HG02588 (cell line): Measurements from ENCODE around the gene ZNF407.
"Not testable (repeated sequence)": the region's sequence is repeated elsewhere in the genome, so short reads cannot be mapped to it uniquely, and the experiment has no call there.

Source experiments
- ATAC-seq: cut with Tn5 transposase; IDR thresholded peaks from one replicate; pipeline ENCODE4 v1.9.1; 2021; ENCODE audit warnings: mild to moderate bottlenecking, moderate library complexity; ENCODE audit not compliant: unreplicated experiment

The ZNF407 gene, protein sequence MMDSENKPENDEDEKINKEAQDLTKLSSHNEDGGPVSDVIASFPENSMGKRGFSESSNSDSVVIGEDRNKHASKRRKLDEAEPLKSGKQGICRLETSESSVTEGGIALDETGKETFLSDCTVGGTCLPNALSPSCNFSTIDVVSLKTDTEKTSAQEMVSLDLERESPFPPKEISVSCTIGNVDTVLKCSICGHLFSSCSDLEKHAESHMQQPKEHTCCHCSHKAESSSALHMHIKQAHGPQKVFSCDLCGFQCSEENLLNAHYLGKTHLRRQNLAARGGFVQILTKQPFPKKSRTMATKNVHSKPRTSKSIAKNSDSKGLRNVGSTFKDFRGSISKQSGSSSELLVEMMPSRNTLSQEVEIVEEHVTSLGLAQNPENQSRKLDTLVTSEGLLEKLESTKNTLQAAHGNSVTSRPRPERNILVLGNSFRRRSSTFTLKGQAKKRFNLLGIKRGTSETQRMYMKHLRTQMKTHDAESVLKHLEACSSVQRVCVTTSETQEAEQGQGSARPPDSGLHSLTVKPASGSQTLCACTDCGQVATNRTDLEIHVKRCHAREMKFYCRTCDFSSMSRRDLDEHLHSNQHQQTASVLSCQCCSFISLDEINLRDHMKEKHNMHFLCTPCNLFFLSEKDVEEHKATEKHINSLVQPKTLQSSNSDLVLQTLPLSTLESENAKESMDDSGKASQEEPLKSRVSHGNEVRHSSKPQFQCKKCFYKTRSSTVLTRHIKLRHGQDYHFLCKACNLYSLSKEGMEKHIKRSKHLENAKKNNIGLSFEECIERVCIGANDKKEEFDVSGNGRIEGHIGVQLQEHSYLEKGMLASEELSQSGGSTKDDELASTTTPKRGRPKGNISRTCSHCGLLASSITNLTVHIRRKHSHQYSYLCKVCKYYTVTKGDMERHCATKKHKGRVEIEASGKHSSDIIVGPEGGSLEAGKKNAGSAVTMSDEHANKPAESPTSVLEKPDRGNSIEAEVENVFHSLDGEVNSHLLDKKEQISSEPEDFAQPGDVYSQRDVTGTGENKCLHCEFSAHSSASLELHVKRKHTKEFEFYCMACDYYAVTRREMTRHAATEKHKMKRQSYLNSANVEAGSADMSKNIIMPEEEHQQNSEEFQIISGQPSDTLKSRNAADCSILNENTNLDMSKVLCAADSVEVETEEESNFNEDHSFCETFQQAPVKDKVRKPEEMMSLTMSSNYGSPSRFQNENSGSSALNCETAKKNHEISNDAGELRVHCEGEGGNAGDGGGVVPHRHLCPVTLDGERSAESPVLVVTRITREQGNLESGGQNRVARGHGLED (N-terminal part only)

DNA sequence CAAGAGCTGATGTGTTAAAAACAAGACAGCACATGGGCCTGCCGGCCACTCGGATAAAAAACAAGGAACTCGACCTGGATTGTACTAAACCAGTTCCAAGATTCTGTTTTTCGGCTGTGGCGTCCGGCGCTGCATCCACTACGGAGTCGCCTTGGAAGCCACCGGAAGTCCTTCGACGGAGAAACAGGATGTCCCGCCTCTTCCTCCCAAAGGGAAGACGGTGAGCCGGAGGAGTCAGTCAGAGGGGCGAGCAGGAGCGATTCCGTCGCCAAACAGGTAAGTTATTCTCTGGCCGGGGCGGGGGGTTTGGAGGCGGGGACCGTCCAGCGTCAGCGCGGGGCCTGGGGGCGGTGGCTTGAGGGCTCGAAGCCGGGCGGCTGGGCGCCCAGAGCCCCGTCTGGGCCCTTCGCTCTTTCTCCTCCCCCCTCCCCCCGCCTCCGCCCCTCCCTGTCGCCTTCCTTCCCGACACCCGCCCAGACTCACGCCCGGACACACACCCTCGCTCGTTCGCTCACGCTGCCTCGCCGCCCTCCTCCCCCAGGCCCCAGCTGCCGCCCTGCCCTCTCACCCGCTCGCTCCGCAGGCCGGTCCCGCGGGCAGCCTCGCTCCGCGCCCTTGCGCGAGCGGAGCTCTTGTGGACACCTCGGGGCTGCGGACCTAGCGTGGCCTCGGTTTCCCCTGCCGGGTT, at the start of gene ZNF407:
Gene ZNF407, plus strand, starts transcription at position 209 of the 688 bp plus-strand sequence. CDS start 33,150 bp downstream, outside the sequence.
- peak; percentile 71 for ATAC-seq

- ATAC-seq = no peak
Observed at GRCh38 chr18:74549591-74550104, 48.0 kb upstream of the ZNF407 start.

DNA sequence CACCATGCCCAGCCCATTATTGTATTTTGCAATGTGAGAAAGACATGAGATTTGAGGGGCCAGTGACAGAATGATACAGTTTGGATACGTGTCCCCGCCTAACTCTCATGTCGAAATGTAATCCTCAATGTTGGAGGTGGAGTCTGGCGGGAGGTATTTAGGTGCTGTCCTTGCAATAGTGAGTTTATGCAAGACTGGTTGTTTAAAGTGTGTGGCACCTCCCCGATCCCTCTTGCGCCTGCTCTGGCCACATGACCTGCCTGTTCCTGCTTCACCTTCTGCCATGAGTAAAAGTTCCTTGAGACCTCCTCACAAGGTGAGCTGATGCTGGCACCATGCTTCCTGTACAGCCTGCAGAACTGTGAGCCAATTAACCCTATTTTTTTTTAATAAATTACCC, 46.8 kb upstream of the ZNF407 start:
- no peak for ATAC-seq

DNA sequence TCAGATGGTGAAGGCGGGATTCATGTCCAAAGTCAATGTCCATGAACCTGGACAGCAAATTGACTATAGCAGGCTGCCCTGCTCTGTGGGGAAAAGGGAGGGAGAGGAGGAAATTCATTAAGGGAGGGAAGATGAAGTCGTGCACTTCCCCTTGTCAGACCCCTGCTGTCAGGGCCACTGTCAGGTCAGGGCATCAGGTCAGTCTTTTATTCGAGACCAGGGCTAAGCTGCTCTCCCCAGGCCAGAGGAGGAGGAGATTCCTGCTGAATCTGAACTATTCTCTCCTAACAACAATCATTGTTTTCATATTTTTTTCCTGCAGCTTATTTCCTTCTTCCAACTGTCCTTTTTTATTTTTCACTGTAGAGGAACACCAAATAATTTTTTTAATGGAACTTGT, 46.2 kb upstream of the ZNF407 start:
- ATAC-seq = no peak

- ATAC-seq = peak; percentile 98
Observed at GRCh38 chr18:74551936-74552555, 45.6 kb upstream of the ZNF407 start.

GRCh38 chr18:74556126-74556525, 41.5 kb upstream of the ZNF407 start:
- no peak for ATAC-seq

DNA sequence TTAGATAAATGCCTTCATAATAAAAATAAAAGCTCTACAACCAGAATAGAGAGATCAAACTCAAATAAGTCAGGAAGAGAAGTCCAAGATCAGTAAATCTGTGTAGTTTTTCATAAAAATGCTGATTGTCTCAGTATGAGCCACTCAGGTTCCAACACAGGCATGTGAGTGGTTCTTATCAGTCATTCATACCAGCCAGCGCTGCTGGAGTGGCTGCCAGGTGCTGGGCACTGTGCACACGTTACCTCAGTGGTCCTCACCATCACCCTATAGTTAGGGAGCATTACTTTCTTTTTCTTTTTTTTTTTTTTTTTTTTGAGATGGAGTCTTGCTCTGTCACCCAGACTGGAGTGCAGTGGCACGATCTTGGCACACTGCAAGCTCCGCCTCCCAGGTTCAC, 39.6 kb upstream of the ZNF407 start:
- no peak for ATAC-seq

DNA sequence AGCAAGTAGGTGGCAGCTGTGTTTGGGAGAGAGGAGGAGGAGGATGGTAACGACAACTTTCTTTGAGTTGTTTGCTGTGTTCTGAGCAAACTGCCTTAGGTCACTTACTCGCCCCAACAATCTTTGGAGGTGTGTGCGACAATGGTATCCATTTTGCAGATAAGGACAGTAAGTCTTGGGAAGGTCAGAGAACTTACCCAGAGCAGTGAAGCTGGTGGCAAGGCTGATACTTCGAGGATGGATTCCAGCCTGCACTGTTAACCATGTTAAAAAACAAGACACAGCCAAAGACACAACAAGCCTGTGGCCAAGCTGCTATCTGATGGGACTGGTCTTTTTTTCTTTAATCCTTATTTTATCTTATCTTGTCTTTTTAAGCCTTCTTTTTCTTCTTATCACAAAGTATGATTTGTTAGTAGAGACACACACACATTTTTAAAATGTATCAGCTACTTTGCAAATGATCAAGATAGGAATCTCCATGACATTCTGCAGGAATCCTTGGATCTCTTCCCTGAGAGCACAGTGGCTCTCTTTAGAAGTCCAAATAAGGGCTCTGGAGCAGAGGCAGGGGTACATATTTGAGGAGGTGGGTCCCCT, 35.4 kb upstream of the ZNF407 start:
- no peak for ATAC-seq

GRCh38 chr18:74562775-74563174, 34.9 kb upstream of the ZNF407 start:
- ATAC-seq = no peak

DNA sequence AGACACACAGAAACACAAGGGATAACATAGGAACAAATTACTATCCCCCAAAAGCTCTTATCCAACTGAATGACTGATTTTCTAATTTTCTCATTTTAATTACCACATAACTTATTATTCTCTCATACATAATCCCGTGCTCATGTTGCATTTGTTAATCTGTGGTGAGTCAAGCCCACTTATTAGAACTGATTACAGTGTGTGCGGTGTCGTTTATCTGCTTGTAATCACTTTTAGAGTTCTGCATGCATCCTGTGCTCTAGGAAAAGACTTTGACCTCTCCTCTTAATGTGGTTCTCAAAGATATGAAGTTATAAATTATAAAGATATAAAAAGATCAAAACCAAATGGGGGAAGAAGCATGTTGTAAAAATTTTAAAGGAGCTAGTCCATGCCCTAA, 33.7 kb upstream of the ZNF407 start:
- ATAC-seq = no peak

- ATAC-seq = not testable (repeated sequence)
Observed at GRCh38 chr18:74565164-74565563, 32.5 kb upstream of the ZNF407 start.

DNA sequence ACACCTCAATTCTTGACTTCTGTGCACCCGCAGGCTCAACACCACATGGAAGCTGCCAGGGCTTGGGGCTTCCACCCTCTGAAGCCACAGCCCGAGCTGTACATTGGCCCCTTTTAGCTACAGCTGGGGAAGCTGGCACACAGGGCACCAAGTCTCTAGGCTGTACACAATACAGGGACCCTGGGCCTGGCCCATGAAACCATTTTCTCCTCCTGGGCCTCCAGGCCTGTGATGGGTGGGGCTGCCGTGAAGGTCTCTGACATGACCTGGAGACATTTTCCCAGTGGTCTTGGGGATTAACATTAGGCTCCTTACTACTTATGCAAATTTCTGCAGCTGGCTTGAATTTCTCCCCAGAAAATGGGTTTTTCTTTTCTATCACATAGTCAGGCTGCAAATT, 31.7 kb upstream of the ZNF407 start:
- ATAC-seq = not testable (repeated sequence)

DNA sequence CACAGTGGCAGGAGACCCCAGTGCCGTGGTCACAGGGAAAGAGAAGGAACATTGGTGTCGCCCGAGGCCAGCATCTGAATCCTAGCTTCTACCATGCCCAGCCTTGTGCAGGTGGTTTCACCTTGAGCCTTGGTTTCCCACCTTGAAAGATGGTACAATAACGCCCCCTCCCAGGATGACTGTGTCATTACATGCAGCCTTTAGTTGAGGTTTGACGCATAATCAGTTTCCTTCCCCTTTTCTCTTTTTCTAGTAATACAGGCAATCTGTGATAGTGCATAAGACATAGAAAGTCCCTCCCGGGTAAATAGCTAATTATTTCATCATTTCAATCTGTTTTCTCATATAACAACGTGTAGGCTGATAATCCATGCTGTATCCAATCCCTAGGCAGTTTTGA, 29.8 kb upstream of the ZNF407 start:
- no peak for ATAC-seq

- ATAC-seq = no peak
Observed at GRCh38 chr18:74569401-74569800, 28.3 kb upstream of the ZNF407 start.

GRCh38 chr18:74570266-74570665, 27.4 kb upstream of the ZNF407 start:
- no peak for ATAC-seq

- ATAC-seq = no peak
Observed at GRCh38 chr18:74571895-74572680, 25.6 kb upstream of the ZNF407 start.

DNA sequence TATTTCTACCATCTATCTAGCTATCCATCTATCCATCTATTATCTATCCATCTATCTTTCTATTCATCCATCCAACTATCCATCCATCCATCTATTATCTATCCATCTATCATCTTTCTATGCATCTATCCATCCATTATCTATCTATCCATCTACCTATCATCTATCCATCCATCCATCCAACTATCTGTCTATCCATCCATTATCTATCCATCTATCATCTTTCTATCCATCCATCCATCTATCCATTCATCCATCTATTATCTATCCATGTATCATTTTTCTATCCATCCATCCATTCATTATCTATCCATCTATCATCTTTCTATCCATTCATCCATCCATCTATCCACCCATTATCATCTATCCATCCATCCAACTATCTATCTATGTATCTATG, 24.6 kb upstream of the ZNF407 start:
- no peak for ATAC-seq

- no peak for ATAC-seq
Observed at GRCh38 chr18:74574916-74575315, 22.8 kb upstream of the ZNF407 start.

DNA sequence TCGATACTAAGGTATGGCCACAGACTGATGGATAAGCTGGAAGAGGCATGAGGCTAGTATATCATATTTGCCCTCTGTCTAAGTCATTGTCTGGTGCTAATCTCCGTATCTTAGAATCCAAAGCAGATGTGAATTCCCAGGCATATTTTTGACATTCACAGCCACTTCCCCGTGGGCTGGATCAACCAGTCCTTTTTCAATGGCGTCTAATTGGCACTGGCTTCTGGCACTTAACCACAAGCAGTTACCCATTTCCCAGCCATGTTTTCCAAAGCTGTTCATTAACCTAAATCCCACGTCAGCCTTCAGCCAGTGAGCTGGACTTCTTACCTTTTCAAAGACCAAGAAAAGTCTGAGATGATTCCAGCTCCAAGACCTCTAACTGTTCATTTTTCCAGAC, 20.7 kb upstream of the ZNF407 start:
- ATAC-seq = no peak
